GM19193 (cell line): ENCODE data around the gene VPS9D1.

Experiments
- POLR2A ChIP-seq: IDR thresholded peaks from 4 replicates; pipeline ENCODE4 v1.6.1; 2011; ENCODE audit not compliant: insufficient read depth, insufficient read length; ENCODE audit errors: extremely low read depth

VPS9D1 gene

DNA sequence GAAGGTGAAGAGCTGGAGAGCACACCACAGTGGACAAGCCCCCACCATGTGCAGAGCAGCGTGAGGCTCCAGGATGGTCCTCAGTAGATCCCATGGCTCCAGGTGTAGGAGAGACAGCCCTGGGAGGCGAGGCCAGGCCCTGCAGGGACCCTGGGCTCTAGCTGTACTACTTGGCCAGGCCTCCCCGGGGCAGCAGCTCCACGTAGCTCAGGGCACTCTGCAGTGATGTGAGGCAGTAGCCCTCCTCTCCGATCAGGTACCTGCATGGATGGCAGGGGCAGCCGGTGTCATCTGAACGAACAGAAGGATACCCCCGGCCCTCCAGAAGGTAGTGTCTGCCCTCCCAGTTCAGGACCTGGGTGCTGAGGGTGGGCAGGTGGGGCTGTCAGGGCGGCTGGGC is 13.0 kb downstream of the VPS9D1 start:
- no peak for TF ChIP-seq POLR2A

DNA sequence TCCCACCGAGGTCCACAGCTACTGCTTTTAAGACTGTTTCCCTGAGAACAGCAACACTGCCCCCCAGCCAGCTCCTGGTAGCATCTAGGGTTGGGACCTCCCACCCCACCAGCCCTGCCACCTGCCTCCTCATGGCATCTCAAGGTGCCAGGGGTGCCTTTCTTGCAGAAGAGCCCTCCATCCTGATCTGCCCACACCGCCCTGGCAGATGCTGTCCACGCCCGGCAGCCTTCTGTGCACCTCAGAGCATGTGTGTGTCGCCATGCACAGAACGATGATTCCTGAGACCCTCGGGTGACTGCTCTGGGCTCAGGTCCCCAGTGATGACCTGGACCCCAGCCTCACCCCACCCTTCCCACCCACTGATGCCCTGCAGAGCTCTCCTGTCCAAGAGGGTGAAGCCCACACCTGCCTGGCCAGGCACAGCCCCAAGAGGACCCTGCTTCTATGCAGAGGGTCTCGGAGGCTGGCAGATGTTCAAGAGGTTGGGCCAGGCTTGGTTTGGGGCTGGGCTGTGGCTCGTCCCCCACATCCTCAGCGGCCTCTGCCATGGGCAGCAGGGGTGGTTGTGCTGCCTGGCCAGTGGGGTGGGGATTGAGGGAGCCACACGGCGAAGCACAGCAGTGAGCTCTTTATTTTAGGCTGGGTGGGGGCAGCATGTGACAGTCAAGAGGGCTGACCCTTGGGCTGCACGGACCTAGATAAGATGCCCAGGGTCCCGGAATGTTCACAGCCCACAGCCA is 14.0 kb downstream of the VPS9D1 start:
- TF ChIP-seq POLR2A = no peak

DNA sequence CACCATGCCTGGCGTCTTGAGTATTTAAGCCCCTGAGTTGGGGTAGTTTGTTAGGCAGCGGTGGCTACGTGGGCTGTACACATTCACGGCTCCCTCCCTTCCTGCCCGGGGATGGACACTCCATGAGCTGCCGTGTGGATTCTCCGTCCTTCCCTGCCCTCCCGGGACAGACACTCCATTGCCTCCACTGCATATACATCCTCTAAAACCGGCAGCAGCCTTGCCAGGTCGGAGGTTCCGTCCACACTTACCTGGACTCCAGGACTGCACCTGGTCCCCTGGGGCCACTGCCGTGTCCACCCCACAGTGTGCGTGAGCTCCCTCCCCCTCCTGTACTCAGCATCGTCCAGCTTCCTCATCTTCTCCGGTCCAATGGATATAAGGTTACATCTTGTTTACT is 15.7 kb downstream of the VPS9D1 start:
- TF ChIP-seq POLR2A = no peak

DNA sequence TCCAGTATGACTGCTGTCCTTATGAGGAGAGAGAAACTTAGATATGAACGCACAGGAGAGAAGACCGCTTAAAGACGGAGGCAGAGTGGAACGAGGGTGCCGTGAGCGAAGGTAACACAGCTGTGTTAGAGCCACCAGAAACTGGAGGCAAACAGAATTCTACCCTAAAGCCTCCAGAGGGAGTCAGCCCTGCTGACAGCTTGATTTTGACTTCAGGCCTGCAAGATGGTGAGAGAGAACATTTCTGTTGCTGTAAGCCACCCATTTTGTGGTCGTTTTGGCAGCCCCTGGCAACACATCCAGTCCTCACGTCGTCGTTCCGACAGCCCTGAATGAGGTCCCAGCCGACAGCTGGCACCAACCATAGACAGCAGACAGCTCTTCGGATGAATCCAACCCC is 16.4 kb downstream of the VPS9D1 start:
- TF ChIP-seq POLR2A = no peak

DNA sequence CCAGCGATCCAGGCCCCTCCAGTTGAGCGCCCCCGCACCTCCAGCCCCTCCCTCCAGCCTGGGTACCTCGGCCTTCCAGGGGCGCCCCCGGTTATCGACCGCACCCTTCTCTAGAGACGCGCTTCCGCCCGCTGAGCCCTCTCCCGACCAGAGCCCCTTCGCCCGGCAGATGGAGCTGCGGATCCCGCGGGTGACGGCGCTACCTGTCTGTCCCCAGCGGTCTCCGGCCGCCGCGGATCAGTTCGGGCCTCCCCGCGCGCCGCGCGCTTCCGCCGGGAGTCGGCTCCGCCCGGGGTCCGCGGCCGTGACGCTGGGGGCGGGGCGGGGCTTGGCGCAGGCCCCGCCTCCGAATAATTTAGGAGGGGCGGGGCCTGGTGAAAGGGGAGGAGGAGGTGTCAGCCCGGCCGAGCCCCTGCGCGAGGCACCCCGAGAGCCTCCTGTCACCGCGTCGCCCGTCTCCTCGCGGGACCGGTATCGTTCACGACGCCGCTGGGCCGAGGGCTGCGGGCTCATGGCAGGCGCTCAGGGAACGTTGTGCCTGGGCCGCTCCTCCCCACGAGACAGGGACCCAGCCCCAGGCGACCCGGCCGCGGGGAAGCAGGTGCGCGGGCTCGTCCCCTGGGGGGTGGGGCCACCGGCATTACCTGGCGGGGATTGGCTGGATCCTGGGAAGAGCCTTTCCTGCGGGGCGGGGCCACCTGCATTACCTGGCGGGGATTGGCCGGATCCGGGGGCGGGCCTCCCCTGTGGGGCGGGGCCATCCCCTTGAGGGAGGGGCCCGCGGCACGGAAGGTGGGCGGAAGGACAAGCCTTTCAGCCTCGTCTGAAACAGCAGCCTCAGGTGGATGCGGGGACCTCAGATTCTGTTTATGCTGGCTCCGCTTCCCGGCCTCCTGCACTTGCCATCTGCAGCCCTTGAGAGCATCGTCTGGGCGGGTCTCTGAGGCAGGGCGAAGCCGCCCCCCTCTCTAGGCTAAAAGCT is 19.0 kb downstream of the VPS9D1 start, which contains the start of gene SPATA2L:
SPATA2L (minus strand) TSS at position 281 of the 982 bp plus-strand sequence. CDS start 473 bp downstream, outside the sequence.
- TF ChIP-seq POLR2A = peak; percentile 61

DNA sequence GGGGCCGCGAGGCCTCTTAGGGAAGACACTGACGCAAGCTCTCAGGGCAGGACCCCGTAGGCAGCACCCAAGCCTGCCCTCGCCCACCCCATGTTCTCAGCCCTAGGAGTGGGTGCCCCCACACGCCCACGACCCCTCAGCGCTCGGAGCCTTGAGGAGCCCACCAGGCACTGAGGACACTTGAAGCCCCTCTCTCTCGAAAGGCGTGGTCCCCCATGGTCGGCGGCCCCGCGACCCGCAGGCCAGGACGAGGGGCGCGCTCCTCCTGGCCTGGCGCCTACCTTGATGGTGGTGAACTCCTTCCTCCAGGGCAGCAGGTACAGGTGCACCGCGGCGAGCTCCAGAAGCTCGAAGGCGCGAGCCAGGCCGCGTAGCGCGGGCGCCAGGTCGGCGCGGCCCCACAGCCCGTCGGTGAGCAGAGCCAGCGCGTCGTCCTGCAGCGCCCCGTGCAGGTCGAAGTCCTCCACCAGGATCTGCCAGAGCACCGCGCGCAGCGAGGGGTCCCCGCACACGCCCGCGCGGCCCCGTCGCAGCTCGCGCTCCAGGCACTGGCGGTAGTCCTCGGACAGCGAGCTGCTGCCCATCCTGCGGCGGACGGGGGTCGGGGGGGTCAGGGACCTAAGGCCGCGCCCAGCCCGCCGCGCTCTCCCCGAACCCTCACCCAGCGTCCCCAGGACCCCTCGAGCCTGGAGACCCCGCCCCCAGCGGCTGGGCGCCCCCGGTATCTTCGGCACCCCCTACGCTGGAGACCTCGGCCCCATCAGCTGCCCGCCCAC is 19.9 kb downstream of the VPS9D1 start:
- TF ChIP-seq POLR2A = no peak

DNA sequence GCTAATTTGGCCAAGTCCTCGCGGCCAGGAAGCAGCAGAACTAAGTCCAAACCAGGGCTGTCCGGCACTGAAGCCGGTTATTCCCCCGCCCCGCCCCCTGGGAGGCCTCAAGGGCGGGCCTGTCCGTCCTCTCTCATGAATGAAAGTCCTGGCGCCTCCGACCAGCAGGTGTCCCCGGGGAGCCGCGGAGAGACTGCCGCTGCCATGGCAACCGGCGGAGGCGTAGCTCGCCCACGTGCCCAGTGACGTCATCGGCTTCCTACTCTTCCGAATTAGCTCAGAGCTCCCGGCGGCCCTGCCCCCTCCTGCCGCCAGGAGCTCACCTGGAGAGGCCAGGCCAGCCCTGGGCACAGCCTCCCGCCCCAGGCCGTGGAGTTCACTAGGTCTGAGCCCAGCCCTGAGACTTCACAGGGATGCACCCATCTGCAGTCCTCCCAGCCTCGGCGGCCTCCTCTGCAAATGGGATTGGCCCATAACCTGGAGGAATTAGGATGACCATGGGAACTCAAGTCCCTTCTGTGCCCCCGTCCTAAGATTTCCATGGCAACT is 20.5 kb downstream of the VPS9D1 start:
- no peak for TF ChIP-seq POLR2A

DNA sequence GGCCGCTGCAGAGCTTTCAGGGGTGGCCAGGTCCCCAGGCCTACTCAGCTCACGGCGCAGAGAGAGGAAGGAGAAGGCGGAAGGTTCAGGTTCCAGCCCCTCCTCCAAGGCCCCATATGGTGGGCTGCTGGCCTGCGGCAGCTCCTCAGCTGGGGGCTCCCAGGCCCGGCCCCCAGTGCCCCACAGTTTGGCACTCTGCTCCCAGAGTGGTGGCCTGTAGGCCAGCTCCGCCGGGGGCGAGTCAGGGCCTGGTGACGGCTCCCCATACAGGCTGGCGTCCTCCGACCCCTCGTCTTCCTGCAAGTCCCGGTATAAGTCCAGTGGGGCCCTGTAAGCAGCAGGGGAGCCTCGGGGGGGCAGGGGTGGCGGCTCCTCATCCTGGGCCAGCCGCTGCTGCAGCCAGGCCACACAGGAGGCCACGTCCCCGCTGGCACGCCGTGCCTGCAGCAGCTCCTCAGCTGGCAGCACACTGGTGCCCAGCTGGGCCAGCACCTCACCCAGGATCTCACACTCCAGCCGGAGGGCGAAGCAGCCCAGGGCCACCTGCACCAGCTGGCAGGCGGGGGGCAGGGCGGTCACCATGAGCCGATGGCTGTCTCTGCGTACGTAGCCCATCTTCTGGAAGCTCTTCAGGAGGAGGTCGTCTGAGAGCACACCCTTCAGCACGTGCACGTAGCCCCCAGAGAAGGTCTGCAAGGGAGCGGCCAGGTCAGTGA is 22.9 kb downstream of the VPS9D1 start:
- TF ChIP-seq POLR2A = no peak

DNA sequence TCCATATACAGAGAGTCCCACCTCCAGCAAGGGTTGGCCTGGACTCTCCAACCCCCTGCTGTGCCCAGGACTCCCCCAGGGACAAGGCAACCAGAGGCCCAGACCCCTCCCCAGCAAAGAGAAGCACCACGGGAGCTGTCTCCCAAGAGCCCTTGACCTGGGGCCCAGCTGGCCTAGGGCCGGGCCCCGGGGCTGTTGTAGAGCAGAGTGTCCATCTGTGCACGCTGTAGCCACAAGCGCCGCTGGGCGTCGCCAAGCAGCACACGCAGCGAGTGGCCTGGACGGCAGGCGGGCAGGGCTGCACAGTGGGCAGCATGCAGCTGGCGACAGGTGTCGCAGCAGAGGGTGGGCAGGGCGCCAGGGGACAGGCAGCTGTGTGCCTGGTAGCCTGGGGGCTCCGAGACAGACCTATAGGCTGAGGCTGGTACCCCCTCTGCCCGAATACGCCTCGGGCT is 23.5 kb downstream of the VPS9D1 start:
- no peak for TF ChIP-seq POLR2A

DNA sequence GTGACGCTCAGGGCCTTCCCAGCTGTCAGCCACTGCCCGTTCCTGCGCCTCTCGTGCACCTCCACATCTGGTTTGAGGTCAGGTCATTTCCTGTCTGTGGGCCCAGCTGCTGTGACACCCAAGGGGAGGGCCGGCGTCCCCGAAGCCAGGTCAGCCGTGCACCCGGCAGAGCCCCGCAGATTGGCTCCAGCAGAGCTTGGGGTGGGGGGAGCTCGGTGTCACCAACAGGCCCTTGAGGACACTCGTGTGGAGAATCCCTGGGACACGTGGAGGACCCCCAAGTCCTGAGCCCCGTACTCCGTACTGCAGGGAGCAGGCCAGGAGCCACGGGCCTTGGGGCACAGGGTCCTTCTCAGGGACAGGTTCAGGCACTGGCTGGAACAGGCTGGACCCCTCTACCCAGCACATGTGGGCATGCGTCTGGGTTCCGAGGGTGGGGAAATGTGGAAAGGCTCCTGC is 24.0 kb downstream of the VPS9D1 start:
- peak; percentile 30 for TF ChIP-seq POLR2A

DNA sequence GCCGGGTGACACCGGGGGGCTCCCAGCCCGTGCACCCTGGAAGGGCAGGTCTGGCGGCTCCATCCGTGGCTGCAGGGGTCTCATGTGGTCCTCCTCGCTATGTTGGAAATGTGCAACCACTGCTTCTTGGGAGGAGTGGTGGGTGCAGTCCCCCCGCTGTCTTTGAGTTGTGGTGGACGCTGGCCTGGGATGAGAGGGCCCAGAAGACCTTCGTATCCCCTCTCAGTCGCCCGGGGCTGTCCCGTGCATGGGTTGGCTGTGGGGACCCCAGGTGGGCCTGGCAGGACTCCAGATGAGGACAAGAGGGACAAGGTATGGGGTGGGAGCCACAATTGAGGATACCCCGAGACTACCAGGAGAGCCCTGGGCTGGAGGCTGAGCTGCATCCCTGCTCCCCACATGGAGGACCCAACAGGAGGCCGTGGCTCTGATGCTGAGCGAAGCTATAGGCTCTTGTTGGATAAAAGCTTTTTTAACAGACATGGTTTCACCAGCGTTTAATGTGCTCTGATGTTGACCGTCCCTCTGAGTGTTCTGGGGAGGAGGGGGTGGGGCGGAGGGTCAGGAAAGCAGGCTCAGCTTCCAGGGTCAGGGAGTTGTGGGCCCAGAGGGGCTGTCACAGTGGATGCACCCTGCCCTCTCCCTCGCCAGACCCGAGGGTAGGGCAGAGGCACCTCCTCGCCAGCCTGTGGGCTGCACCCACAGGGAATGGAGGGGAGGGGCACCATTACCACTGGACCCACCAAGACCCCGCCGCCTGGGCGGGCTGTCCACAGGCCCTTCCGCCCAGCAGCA is 24.6 kb downstream of the VPS9D1 start:
- TF ChIP-seq POLR2A = no peak

DNA sequence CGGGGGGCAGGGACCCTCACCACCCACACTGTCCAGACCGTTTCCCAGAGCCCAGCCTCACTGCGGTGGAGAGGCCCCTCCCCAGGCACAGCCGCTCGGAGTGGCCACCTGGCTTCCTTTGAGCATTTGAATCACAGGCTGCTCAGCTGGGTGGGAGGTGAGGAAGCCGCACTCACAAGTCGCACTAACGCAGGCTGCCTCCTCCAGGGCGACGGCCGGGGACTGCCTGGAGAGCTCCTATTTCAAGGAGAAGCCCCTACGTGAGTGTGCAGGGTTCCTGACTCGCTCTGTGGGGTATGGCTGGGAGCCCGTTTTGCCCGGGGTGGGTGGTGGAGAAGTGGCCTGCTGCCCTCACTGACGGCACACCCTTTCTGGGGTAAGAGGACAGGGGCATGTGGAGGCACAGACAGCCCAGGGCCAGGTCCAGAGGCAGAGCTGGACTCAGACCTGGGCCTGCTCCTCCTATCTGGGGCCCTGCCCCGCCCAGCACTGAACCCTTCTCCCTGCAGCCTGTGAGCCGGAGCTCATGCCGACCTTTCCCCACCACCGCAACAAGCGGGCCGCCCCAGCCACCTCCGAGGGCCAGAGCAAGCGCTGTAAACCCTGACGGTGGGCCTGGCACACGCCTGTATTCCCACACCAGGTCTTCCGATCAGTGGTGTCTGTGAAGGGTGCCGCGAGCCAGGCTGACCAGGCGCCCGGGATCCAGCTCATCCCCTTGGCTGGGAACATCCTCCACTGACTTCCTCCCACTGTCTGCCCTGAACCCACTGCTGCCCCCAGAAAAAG is 25.4 kb downstream of the VPS9D1 start:
- no peak for TF ChIP-seq POLR2A
